ENCODE measurements around the gene ANTKMT. TPM values are rescaled to one million over a fixed set of nuclear protein-coding genes. Genes with fewer than 3 reads are reported as not detected.
"Not testable (repeated sequence)": the region's sequence is repeated elsewhere in the genome, so short reads cannot be mapped to it uniquely, and the experiment has no call there.

ANTKMT gene
- total and polyA plus RNA-seq, 2 donors (not counting 3 experiments of a cell fraction or from before 2014, with no cell fraction given) = 26.1 to 27.9 TPM

DNA sequence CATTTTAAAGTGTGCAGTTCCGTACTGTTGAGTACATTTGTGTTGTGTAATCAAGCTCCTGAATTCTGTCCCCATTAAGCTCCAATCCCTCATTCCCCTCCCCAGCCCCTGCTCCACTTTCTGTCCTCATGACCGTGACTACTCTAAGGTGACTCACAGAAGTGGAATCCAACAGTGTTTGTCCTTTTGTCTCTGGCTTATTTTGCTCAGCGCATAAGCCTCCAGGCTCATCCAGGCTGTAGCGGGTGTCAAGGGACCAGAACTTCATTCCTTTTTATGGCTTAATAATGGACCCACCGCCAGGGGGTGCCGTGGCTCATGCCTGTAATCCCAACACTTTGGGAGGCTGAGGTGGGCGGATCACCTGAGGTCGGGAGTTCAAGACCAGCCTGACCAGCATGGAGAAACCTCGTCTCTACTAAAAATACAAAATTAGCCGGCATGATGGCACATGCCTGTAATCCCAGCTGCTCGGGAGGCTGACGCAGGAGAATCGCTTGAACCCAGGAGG lies 8.2 kb upstream of the ANTKMT start:
- peak; percentile 53 for FAIRE-seq
- CTCF ChIA-PET = interaction anchor here (0.8 to 3.0 kb wide), 15 partner anchors 9 to 343 kb away, joined by 3 to 67 read pairs (median 5); partner anchors contain the start of genes ANTKMT, CHTF18, HAGHL and RPUSD1

DNA sequence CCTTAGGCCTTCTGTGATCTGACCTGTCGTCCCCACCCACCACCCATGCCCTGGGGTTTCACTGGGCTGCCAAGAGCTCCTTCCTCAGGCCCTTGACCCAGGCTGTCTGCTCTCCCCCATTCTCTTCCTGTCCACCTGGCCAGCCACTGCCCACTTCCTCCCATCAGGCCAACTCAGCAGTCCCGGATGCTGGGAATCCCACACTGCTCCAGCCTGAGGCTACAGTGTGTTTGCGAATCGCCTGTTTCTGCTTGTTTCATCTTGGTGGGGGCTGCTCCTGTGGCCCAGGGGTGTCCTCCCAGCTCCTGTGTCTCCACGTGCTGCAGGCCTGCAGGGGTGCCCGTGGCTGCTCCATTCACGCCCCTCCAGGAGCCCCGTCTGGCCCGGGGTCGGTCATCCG lies 6.9 kb upstream of the ANTKMT start:
- no peaks in the 10 kb centered on the region for H3K9me1 ChIP-seq (replicated peaks; ENCODE audit: control insufficient read depth, extremely low read depth, insufficient read depth, low read length)
- peaks cover 10% of the 10 kb centered on the region for H3K4me1 ChIP-seq (ENCODE audit: control insufficient read depth, extremely low read depth, insufficient read depth, low read length)
- no peak for DNase-seq (ENCODE audit: low read depth, low spot score)
- H3K4me2 ChIP-seq (ENCODE audit: insufficient read depth, low read length) = no peak overlapping the region
- H3K79me2 ChIP-seq (ENCODE audit: control insufficient read depth, insufficient read depth, low read length) = no peaks in the 10 kb centered on the region
- intact Hi-C loops (cut with micrococcal nuclease) (loop anchor here (2.0 kb wide), 1 partner anchor 15 kb away; no protein-coding TSS in a partner anchor), dilution Hi-C loops (cut with MboI; ENCODE audit: extremely low pct_ligation_motif_present, low sequenced_read_pairs) (no loop called here)
- H3K27ac ChIP-seq (ENCODE audit: insufficient read depth, low read depth, low read length) = no peak overlapping the region
- no peaks in the 10 kb centered on the region for H3K27me3 ChIP-seq (ENCODE audit: control insufficient read depth in 2 of 2, insufficient read depth in 2 of 2, low read length in 2 of 2)
- no peaks in the 10 kb centered on the region for H4K20me1 ChIP-seq (replicated peaks; ENCODE audit: control insufficient read depth, extremely low read depth, insufficient read depth, low read length)
- no peak for FAIRE-seq
- no peaks in the 10 kb centered on the region for H3K9me3 ChIP-seq (replicated peaks; ENCODE audit: control insufficient read depth, insufficient read depth, low read length)
- H3K36me3 ChIP-seq (ENCODE audit: control insufficient read depth in 2 of 2, extremely low read depth in 1 of 2, insufficient read depth in 2 of 2, low read length in 2 of 2) = no peaks in the 10 kb centered on the region
- TF ChIP-seq POLR2A (IDR thresholded peaks at IDR 0.05; ENCODE audit: low read depth, low read length) = no peak
- TF ChIP-seq EZH2 (IDR thresholded peaks at IDR 0.05; ENCODE audit: borderline replicate concordance, low read depth, low read length, severe bottlenecking) = no peak
- no peak for TF ChIP-seq JUN (IDR thresholded peaks at IDR 0.05; ENCODE audit: borderline replicate concordance, insufficient read depth, insufficient read length, low read depth)
- no peak for TF ChIP-seq MYC (IDR thresholded peaks at IDR 0.05; ENCODE audit: low read depth, low read length)
- no peak for TF ChIP-seq POLR2AphosphoS5 (IDR thresholded peaks at IDR 0.05; ENCODE audit: insufficient read depth, low read depth, low read length)
- TF ChIP-seq FOS (IDR thresholded peaks at IDR 0.05; ENCODE audit: borderline replicate concordance, insufficient read depth, low read length) = no peak
- no TSS peak for BruUV-seq (replicated peaks)
- H2AFZ ChIP-seq (ENCODE audit: low read depth, low read length) = no peak overlapping the region
- ChIA-PET CTCF (interaction anchor here (3.0 kb wide), 1 partner anchor 71 kb away, joined by 67 read pairs; no protein-coding TSS in a partner anchor), POLR2A (no interaction called here)
- no peak overlapping the region for H3K4me3 ChIP-seq (replicated peaks in 1 of 3; ENCODE audit: insufficient read depth in 1 of 3, low read depth in 1 of 3, low read length in 3 of 3)
- H3K9ac ChIP-seq (replicated peaks; ENCODE audit: extremely low read depth, insufficient read depth, low read length) = no peak overlapping the region

More for the DNA sequence above, 8.2 kb upstream of the ANTKMT start:
- H3K27ac ChIP-seq (ENCODE audit: insufficient read depth, low read depth, low read length); H3K79me2 ChIP-seq (ENCODE audit: control insufficient read depth, insufficient read depth, low read length); BruUV-seq (replicated peaks); H3K9me3 ChIP-seq (replicated peaks; ENCODE audit: control insufficient read depth, insufficient read depth, low read length); H3K9me1 ChIP-seq (replicated peaks; ENCODE audit: control insufficient read depth, extremely low read depth, insufficient read depth, low read length); H3K9ac ChIP-seq (replicated peaks; ENCODE audit: extremely low read depth, insufficient read depth, low read length); POLR2A ChIA-PET; H4K20me1 ChIP-seq (replicated peaks; ENCODE audit: control insufficient read depth, extremely low read depth, insufficient read depth, low read length); H3K27me3 ChIP-seq (ENCODE audit: control insufficient read depth in 2 of 2, insufficient read depth in 2 of 2, low read length in 2 of 2); H3K4me3 ChIP-seq (replicated peaks in 1 of 3; ENCODE audit: insufficient read depth in 1 of 3, low read depth in 1 of 3, low read length in 3 of 3); dilution Hi-C loops (cut with MboI; ENCODE audit: extremely low pct_ligation_motif_present, low sequenced_read_pairs); H3K4me1 ChIP-seq (ENCODE audit: control insufficient read depth, extremely low read depth, insufficient read depth, low read length); H3K4me2 ChIP-seq (ENCODE audit: insufficient read depth, low read length); H3K36me3 ChIP-seq (ENCODE audit: control insufficient read depth in 2 of 2, extremely low read depth in 1 of 2, insufficient read depth in 2 of 2, low read length in 2 of 2); H2AFZ ChIP-seq (ENCODE audit: low read depth, low read length): not testable (repeated sequence)
- TF ChIP-seq, protein P1, sequence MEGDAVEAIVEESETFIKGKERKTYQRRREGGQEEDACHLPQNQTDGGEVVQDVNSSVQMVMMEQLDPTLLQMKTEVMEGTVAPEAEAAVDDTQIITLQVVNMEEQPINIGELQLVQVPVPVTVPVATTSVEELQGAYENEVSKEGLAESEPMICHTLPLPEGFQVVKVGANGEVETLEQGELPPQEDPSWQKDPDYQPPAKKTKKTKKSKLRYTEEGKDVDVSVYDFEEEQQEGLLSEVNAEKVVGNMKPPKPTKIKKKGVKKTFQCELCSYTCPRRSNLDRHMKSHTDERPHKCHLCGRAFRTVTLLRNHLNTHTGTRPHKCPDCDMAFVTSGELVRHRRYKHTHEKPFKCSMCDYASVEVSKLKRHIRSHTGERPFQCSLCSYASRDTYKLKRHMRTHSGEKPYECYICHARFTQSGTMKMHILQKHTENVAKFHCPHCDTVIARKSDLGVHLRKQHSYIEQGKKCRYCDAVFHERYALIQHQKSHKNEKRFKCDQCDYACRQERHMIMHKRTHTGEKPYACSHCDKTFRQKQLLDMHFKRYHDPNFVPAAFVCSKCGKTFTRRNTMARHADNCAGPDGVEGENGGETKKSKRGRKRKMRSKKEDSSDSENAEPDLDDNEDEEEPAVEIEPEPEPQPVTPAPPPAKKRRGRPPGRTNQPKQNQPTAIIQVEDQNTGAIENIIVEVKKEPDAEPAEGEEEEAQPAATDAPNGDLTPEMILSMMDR (IDR thresholded peaks at IDR 0.05; ENCODE audit: extremely low read depth in 1 of 2, insufficient read depth in 1 of 2, low read depth in 1 of 2, low read length in 2 of 2) = peak; percentile 36
- peak; percentile 22 for TF ChIP-seq FOS (IDR thresholded peaks at IDR 0.05; ENCODE audit: borderline replicate concordance, insufficient read depth, low read length)
- intact Hi-C loops (cut with micrococcal nuclease) = loop anchor here (1.0 to 2.0 kb wide), 2 partner anchors 29 to 342 kb away; no protein-coding TSS in a partner anchor
- DNase-seq (ENCODE audit: low read depth, low spot score) = peak; percentile 46

All from endothelial cell of umbilical vein (primary cell).